ENCODE data around the gene PPIL1. TPM values are rescaled to one million over a fixed set of nuclear protein-coding genes. Genes with fewer than 3 reads are reported as not detected.

PPIL1 gene
- total RNA-seq, 4 donors from 2014 or later = 13.5 to 28.5 (median 24.0) TPM

GRCh38 chr6:36916126-36916525, 41.5 kb upstream of the PPIL1 start:
- no peaks in the 10 kb centered on the region for H3K27me3 ChIP-seq
- H3K36me3 ChIP-seq = peaks cover 0 to 100% of the 10 kb centered on the region in 2 donors
- TF ChIP-seq EP300 (IDR thresholded peaks at IDR 0.05) = no peak
- TF ChIP-seq POLR2AphosphoS5 (IDR thresholded peaks at IDR 0.05) = no peak
- no peak for TF ChIP-seq POLR2A (IDR thresholded peaks at IDR 0.05)
- TF ChIP-seq CTCF (IDR thresholded peaks at IDR 0.05) = no peak
- H3K4me1 ChIP-seq = peaks cover 0 to 45% (median 13%) of the 10 kb centered on the region in 3 donors
- no peak overlapping the region for H3K4me3 ChIP-seq
- H3K9me3 ChIP-seq = no peaks in the 10 kb centered on the region
- 83 to 86% methylated on average over 1 to 2 of the region's 2 CpGs for WGBS, 2 donors (ENCODE audit: low coverage in 1 of 2)
- H3K27ac ChIP-seq = peak overlapping the region in 2 of 4 donors; percentile 80 to 81
- ATAC-seq = no peak

- H3K4me3 ChIP-seq = no peak overlapping the region
- 92 to 97% methylated on average over 2 to 4 of the region's 4 CpGs for WGBS, 2 donors (ENCODE audit: low coverage in 1 of 2)
- TF ChIP-seq EP300 (IDR thresholded peaks at IDR 0.05) = no peak
- TF ChIP-seq CTCF (IDR thresholded peaks at IDR 0.05) = no peak
- TF ChIP-seq POLR2AphosphoS5 (IDR thresholded peaks at IDR 0.05) = no peak
- no peak for ATAC-seq
- no peaks in the 10 kb centered on the region for H3K27me3 ChIP-seq
- H3K9me3 ChIP-seq = no peaks in the 10 kb centered on the region
- H3K36me3 ChIP-seq = peaks cover 0 to 100% of the 10 kb centered on the region in 2 donors
- H3K4me1 ChIP-seq = peaks cover 0 to 42% (median 13%) of the 10 kb centered on the region in 3 donors
- peak overlapping the region in 1 of 4 donors; percentile 81 for H3K27ac ChIP-seq
Observed at GRCh38 chr6:36915599-36915998, 41.0 kb upstream of the PPIL1 start.

- 50 to 62% methylated on average over 3 to 6 of the region's 10 CpGs for WGBS, 2 donors (ENCODE audit: low coverage in 1 of 2)
- no peaks in the 10 kb centered on the region for H3K27me3 ChIP-seq
- H3K4me3 ChIP-seq = no peak overlapping the region
- peaks cover 0 to 91% of the 10 kb centered on the region in 2 donors for H3K36me3 ChIP-seq
- no peak for TF ChIP-seq POLR2A (IDR thresholded peaks at IDR 0.05)
- no peak for TF ChIP-seq CTCF (IDR thresholded peaks at IDR 0.05)
- no peak for TF ChIP-seq POLR2AphosphoS5 (IDR thresholded peaks at IDR 0.05)
- no peak for TF ChIP-seq EP300 (IDR thresholded peaks at IDR 0.05)
- no peak for ATAC-seq
- H3K9me3 ChIP-seq = no peaks in the 10 kb centered on the region
- H3K4me1 ChIP-seq = peaks cover 0 to 33% (median 13%) of the 10 kb centered on the region in 3 donors
- no peak overlapping the region for H3K27ac ChIP-seq
Observed at GRCh38 chr6:36914227-36914794, 39.7 kb upstream of the PPIL1 start.

- no peak for ATAC-seq
- Histone ChIP-seq H3K9me3 (no peaks in the 10 kb centered on the region), H3K27ac (no peak overlapping the region), H3K4me1 (peaks cover 0 to 29% (median 6%) of the 10 kb centered on the region in 3 donors), H3K36me3 (peaks cover 0 to 84% of the 10 kb centered on the region in 2 donors), H3K27me3 (no peaks in the 10 kb centered on the region), H3K4me3 (no peak overlapping the region)
- 85% methylated on average over 4 of the region's 4 CpGs; no CpG with 5 or more reads in 1 of the 2 donors for WGBS, 2 donors (ENCODE audit: low coverage in 1 of 2)
- TF ChIP-seq EP300 (IDR thresholded peaks at IDR 0.05) = no peak
- TF ChIP-seq CTCF (IDR thresholded peaks at IDR 0.05) = no peak
- TF ChIP-seq POLR2A (IDR thresholded peaks at IDR 0.05) = no peak
- no peak for TF ChIP-seq POLR2AphosphoS5 (IDR thresholded peaks at IDR 0.05)
Observed at GRCh38 chr6:36913082-36913481, 38.5 kb upstream of the PPIL1 start.

GRCh38 chr6:36912586-36912985, 38.0 kb upstream of the PPIL1 start:
- no peak for TF ChIP-seq EP300 (IDR thresholded peaks at IDR 0.05)
- TF ChIP-seq POLR2A (IDR thresholded peaks at IDR 0.05) = no peak
- no peak for TF ChIP-seq POLR2AphosphoS5 (IDR thresholded peaks at IDR 0.05)
- TF ChIP-seq CTCF (IDR thresholded peaks at IDR 0.05) = no peak
- no peak overlapping the region for H3K4me3 ChIP-seq
- H3K4me1 ChIP-seq = peaks cover 0 to 29% (median 11%) of the 10 kb centered on the region in 3 donors
- H3K27ac ChIP-seq = no peak overlapping the region
- WGBS, 2 donors (ENCODE audit: low coverage in 1 of 2) = 59 to 90% methylated on average over 2 to 8 of the region's 8 CpGs
- peaks cover 0 to 79% of the 10 kb centered on the region in 2 donors for H3K36me3 ChIP-seq
- no peaks in the 10 kb centered on the region for H3K9me3 ChIP-seq
- no peaks in the 10 kb centered on the region for H3K27me3 ChIP-seq
- ATAC-seq = no peak
